Endodermal cell (in vitro differentiated cells): Measurements from ENCODE around the gene AKT3. TPM values are rescaled to one million over a fixed set of nuclear protein-coding genes. Genes with fewer than 3 reads are reported as not detected.

Experiments
- DNase-seq: peaks from one replicate; pipeline ENCODE4 v3.0.0-alpha.2; 2017
- H3K27ac ChIP-seq: 2 replicates; pipeline ENCODE4 v1.5.1; 2013; ENCODE audit warnings: mild to moderate bottlenecking, low read depth, low read length, moderate library complexity
- H3K27me3 ChIP-seq: 2 replicates; pipeline ENCODE4 v1.6.1; 2013; ENCODE audit warnings: mild to moderate bottlenecking, low read length, moderate library complexity; ENCODE audit not compliant: insufficient read depth, control insufficient read depth, poor library complexity, severe bottlenecking
- H3K36me3 ChIP-seq: 2 replicates; pipeline ENCODE4 v1.7.0; 2013; ENCODE audit warnings: mild to moderate bottlenecking, low read length, moderate library complexity; ENCODE audit not compliant: control insufficient read depth, insufficient read depth
- H3K4me1 ChIP-seq: one replicate; pipeline ENCODE4 v1.7.0; 2013; ENCODE audit warnings: low read length; ENCODE audit not compliant: control insufficient read depth, insufficient read depth
- H3K4me3 ChIP-seq: 2 replicates; pipeline ENCODE4 v1.5.1; 2013; ENCODE audit warnings: mild to moderate bottlenecking, low read length, moderate library complexity
- H3K9ac ChIP-seq: 2 replicates; pipeline ENCODE4 v1.6.1; 2013; ENCODE audit warnings: mild to moderate bottlenecking, low read length, moderate library complexity; ENCODE audit not compliant: poor library complexity, severe bottlenecking; ENCODE audit errors: extremely low read depth
- H3K9me3 ChIP-seq: 2 replicates; pipeline ENCODE4 v1.6.1; 2013; ENCODE audit warnings: mild to moderate bottlenecking, low read length, moderate library complexity; ENCODE audit not compliant: control insufficient read depth
- H3K27ac Mint-ChIP-seq: 2 replicates; pipeline ENCODE4 v1.8.0; 2020; ENCODE audit warnings: mixed read lengths
- H3K27me3 Mint-ChIP-seq: 2 replicates; pipeline ENCODE4 v1.8.0; 2021; ENCODE audit warnings: mild to moderate bottlenecking, mixed read lengths; ENCODE audit not compliant: insufficient read depth
- H3K36me3 Mint-ChIP-seq: 2 replicates; pipeline ENCODE4 v1.8.0; 2020; ENCODE audit warnings: low read depth, mixed read lengths
- H3K4me1 Mint-ChIP-seq: 2 replicates; pipeline ENCODE4 v1.8.0; 2020; ENCODE audit warnings: mixed read lengths
- H3K4me3 Mint-ChIP-seq: 2 replicates; pipeline ENCODE4 v1.8.0; 2020; ENCODE audit warnings: mild to moderate bottlenecking, moderate library complexity, mixed read lengths
- H3K9me3 Mint-ChIP-seq: 2 replicates; pipeline ENCODE4 v1.8.0; 2020; ENCODE audit warnings: mild to moderate bottlenecking, mixed read lengths
- CTCF ChIP-seq: fragments of 200-600 bp; sonication (generic); conservative IDR thresholded peaks from 2 replicates; pipeline ENCODE4 v1.5.0; 2021; ENCODE audit warnings: antibody characterized with exemption, mild to moderate bottlenecking
- WGBS, 2 experiments: methylation state at CpG; one replicate each; pipeline versions ENCODE4 v1.1.5 to v1.1.7; 2013; ENCODE audit warnings: missing lambda C conversion rate in 2 of 2, mixed read lengths in 1 of 2; ENCODE audit not compliant: insufficient coverage in 1 of 2, insufficient read length in 1 of 2; 5-methylcytosine and 5-hydroxymethylcytosine counted together
- total RNA-seq, 2 donors: library from RNA; stranded (reverse); fragmentation: NEBNext Ultra II Directional in 1 of 2; extraction: Animal tissue kit (Norgen Biotek cat#: 25700) in 1 of 2; gene quantifications; 2 replicates in 1 of 2; 3 replicates in 1 of 2; pipeline ENCODE4 v1.2.1, GENCODE V29; 2021

The AKT3 gene
- total RNA-seq, 2 donors from 2014 or later = 38.2 to 49.1 TPM

GRCh38 chr1:243848165-243848857 is 1.7 kb downstream of the AKT3 start:
- peak overlapping the region; percentile 87 for H3K4me3 ChIP-seq
- H3K9me3 Mint-ChIP-seq = no peaks in the 10 kb centered on the region
- no peaks in the 10 kb centered on the region for H3K36me3 ChIP-seq
- peaks cover 15% of the 10 kb centered on the region for H3K27me3 Mint-ChIP-seq
- peaks cover 14% of the 10 kb centered on the region for H3K4me1 Mint-ChIP-seq
- H3K36me3 Mint-ChIP-seq = no peaks in the 10 kb centered on the region
- DNase-seq = no peak
- no peak for TF ChIP-seq CTCF
- 84 to 85% methylated on average over 4 to 5 of the region's 5 CpGs for WGBS, 2 experiments
- no peaks in the 10 kb centered on the region for H3K9me3 ChIP-seq
- no peaks in the 10 kb centered on the region for H3K27me3 ChIP-seq
- H3K9ac ChIP-seq = peak overlapping the region; percentile 36
- H3K27ac ChIP-seq = peak overlapping the region; percentile 97
- H3K4me1 ChIP-seq = peaks cover 5% of the 10 kb centered on the region
- H3K27ac Mint-ChIP-seq = no peak overlapping the region
- peak overlapping the region; percentile 88 for H3K4me3 Mint-ChIP-seq

GRCh38 chr1:243846761-243847160 is 3.3 kb downstream of the AKT3 start:
- H3K4me1 ChIP-seq = peaks cover 5% of the 10 kb centered on the region
- Mint-ChIP-seq H3K27ac (no peak overlapping the region), H3K27me3 (peaks cover 5% of the 10 kb centered on the region), H3K4me3 (no peak overlapping the region), H3K36me3 (no peaks in the 10 kb centered on the region), H3K4me1 (peaks cover 14% of the 10 kb centered on the region), H3K9me3 (no peaks in the 10 kb centered on the region)
- no peak overlapping the region for H3K27ac ChIP-seq
- 100% methylated on average over 1 of the region's 1 CpG; no CpG with 5 or more reads in 1 of the 2 experiments for WGBS, 2 experiments
- no peak overlapping the region for H3K4me3 ChIP-seq
- no peak overlapping the region for H3K9ac ChIP-seq
- no peaks in the 10 kb centered on the region for H3K9me3 ChIP-seq
- no peak for DNase-seq
- TF ChIP-seq CTCF = no peak
- H3K36me3 ChIP-seq = no peaks in the 10 kb centered on the region
- no peaks in the 10 kb centered on the region for H3K27me3 ChIP-seq

DNA sequence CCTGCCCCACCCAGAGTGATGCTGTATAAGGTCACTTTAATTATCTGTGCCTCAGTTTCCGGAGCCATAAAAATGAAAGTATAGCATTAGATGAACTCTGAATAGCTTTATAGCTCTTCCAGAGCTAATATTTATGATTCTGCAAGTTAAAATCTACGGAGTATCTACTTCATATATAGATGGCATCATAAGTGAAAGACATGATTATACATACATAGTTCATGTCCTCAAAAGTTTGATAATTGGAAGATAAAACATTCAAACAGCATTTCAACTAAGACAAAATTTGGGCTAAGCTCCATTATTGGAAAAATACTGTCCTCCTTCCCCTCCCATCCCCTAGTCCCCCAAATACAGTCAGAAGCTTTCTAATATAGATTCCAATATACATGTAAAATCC is 4.2 kb downstream of the AKT3 start:
- Histone ChIP-seq H3K9ac (no peak overlapping the region), H3K27ac (no peak overlapping the region), H3K36me3 (no peaks in the 10 kb centered on the region), H3K27me3 (no peaks in the 10 kb centered on the region), H3K4me1 (peaks cover 5% of the 10 kb centered on the region), H3K4me3 (no peak overlapping the region), H3K9me3 (no peaks in the 10 kb centered on the region)
- Mint-ChIP-seq H3K27me3 (no peaks in the 10 kb centered on the region), H3K36me3 (no peaks in the 10 kb centered on the region), H3K4me1 (peaks cover 8% of the 10 kb centered on the region), H3K4me3 (no peak overlapping the region), H3K9me3 (no peaks in the 10 kb centered on the region), H3K27ac (no peak overlapping the region)
- 100% methylated on average over 1 of the region's 2 CpGs for WGBS, 2 experiments
- no peak for DNase-seq
- TF ChIP-seq CTCF = no peak
